ENCODE results near the gene DMAC2L. TPM values are rescaled to one million over a fixed set of nuclear protein-coding genes. Genes with fewer than 3 reads are reported as not detected.
A peak's percentile ranks its signal among the peaks of the same experiment; 100 is the strongest.

Gene DMAC2L
- total and polyA plus RNA-seq, 10 of the 15 experiments (the other 5 are each of a cell fraction or from before 2014, with no cell fraction given): 9.5 to 76.3 (median 28.2) TPM

DNA sequence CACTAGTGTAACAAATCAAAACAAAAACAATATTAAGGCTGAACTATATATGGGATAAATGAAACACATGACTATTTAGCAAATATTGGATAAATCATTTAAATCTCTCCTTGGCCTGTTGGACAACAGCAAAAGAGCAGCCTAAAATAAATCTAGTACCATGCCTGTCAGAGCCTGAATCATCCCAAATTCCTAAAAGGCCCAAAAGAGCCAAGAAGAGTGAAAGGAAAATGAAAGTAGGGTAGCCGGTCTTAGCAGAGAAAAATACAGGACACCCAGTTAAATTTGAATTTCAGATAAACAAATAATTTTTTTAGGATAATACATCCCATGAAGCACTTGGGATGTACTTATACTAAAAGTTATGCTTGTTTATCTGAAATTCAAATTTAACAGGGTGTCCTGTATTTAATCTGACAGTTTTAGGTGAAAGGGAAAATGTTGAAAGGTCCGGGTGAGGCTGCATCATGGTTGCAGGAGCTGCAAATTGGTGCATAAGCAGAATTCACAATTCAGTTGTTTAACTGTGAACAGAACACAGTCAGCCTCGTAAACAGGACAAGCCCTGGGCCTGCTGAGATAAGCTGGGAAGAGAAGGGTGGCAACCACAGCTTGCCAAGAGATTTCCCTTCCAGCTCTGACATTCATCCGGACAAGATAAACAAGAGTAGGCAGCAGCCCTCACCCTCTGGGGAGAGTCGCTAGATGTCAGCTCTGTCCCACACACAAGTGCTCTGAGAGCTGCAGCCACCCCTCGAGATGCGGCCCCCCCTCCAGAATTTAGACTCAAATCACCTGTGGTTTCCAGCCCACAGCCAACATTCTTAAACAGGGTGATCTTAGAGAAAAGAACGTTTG lies 30.3 kb downstream of the DMAC2L start:
- H3K4me1 ChIP-seq (ENCODE audit: control insufficient read depth, insufficient read depth, low read length): peaks cover 9% of the 10 kb centered on the region
- ATAC-seq (peak; percentile 86), FAIRE-seq (no peak), DNase-seq (ENCODE audit: low read depth, low spot score) (no peak)
- in situ Hi-C loops (cut with MboI) (no loop called here), intact Hi-C loops (cut with micrococcal nuclease; ENCODE audit: unreplicated experiment) (loop anchor here (1.0 to 10.0 kb wide), 3 partner anchors 54 to 422 kb away; partner anchors contain the start of genes CDKL1 and MAP4K5)
- BruUV-seq (replicated peaks): no TSS peak
- 94% methylated on average over 8 of the region's 8 CpGs for WGBS (ENCODE audit: insufficient coverage, insufficient replicate concordance, low lambda C conversion rate, missing lambda C conversion rate)
- no peak overlapping the region for H3K4me2 ChIP-seq (ENCODE audit: control insufficient read depth, insufficient read depth)
- H3K4me3 ChIP-seq: no peak overlapping the region
- CTCF ChIA-PET: interaction anchor here (0.6 to 3.0 kb wide), 28 partner anchors 13 to 518 kb away, joined by 3 to 22 read pairs (median 4); partner anchors contain the start of genes DMAC2L, L2HGDH and MAP4K5
- peaks cover 0 to 4% of the 10 kb centered on the region in 2 experiments; a peak in 1 of 4 replicates for H3K36me3 ChIP-seq (ENCODE audit: control insufficient read depth in 2 of 2, insufficient read depth in 2 of 2, low read length in 1 of 2)
- no peaks in the 10 kb centered on the region for H4K20me1 ChIP-seq (ENCODE audit: control insufficient read depth, insufficient read depth)
- H3K79me2 ChIP-seq (ENCODE audit: control insufficient read depth, insufficient read depth, low read length): no peaks in the 10 kb centered on the region
- no peaks in the 10 kb centered on the region for H3K9me3 ChIP-seq (replicated peaks; ENCODE audit: control insufficient read depth, insufficient read depth, low read length)
- peak overlapping the region; percentile 2 for H2AFZ ChIP-seq (ENCODE audit: control insufficient read depth, low read depth, low read length)
- RAD21 ChIA-PET (ENCODE audit: unreplicated experiment): interaction anchor here (0.7 to 2.7 kb wide), 17 partner anchors 10 to 517 kb away, joined by 3 to 19 read pairs (median 5); partner anchors contain the start of gene MAP4K5
- SMC1A ChIA-PET (ENCODE audit: uncharacterized antibody, unreplicated experiment): interaction anchor here (0.7 to 4.0 kb wide), 16 partner anchors 8 to 436 kb away, joined by 3 to 24 read pairs (median 3); partner anchors contain the start of gene CDKL1
- H3K27ac ChIP-seq (ENCODE audit: control insufficient read depth, insufficient read depth): no peak overlapping the region
- POLR2A ChIA-PET: interaction anchor here (0.6 to 0.7 kb wide), 3 partner anchors 21 to 449 kb away, joined by 3 read pairs; no protein-coding TSS in a partner anchor
- H3K27me3 ChIP-seq (replicated peaks in 1 of 2; ENCODE audit: control insufficient read depth in 2 of 2, insufficient read depth in 2 of 2, low read length in 1 of 2): no peaks in the 10 kb centered on the region
- H3K9ac ChIP-seq (ENCODE audit: control insufficient read depth, insufficient read depth, low read length): no peak overlapping the region
- TF ChIP-seq, protein P1, sequence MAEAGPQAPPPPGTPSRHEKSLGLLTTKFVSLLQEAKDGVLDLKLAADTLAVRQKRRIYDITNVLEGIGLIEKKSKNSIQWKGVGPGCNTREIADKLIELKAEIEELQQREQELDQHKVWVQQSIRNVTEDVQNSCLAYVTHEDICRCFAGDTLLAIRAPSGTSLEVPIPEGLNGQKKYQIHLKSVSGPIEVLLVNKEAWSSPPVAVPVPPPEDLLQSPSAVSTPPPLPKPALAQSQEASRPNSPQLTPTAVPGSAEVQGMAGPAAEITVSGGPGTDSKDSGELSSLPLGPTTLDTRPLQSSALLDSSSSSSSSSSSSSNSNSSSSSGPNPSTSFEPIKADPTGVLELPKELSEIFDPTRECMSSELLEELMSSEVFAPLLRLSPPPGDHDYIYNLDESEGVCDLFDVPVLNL (IDR thresholded peaks at IDR 0.05; ENCODE audit: low read depth, low read length): no peak
- TF ChIP-seq, protein P2, sequence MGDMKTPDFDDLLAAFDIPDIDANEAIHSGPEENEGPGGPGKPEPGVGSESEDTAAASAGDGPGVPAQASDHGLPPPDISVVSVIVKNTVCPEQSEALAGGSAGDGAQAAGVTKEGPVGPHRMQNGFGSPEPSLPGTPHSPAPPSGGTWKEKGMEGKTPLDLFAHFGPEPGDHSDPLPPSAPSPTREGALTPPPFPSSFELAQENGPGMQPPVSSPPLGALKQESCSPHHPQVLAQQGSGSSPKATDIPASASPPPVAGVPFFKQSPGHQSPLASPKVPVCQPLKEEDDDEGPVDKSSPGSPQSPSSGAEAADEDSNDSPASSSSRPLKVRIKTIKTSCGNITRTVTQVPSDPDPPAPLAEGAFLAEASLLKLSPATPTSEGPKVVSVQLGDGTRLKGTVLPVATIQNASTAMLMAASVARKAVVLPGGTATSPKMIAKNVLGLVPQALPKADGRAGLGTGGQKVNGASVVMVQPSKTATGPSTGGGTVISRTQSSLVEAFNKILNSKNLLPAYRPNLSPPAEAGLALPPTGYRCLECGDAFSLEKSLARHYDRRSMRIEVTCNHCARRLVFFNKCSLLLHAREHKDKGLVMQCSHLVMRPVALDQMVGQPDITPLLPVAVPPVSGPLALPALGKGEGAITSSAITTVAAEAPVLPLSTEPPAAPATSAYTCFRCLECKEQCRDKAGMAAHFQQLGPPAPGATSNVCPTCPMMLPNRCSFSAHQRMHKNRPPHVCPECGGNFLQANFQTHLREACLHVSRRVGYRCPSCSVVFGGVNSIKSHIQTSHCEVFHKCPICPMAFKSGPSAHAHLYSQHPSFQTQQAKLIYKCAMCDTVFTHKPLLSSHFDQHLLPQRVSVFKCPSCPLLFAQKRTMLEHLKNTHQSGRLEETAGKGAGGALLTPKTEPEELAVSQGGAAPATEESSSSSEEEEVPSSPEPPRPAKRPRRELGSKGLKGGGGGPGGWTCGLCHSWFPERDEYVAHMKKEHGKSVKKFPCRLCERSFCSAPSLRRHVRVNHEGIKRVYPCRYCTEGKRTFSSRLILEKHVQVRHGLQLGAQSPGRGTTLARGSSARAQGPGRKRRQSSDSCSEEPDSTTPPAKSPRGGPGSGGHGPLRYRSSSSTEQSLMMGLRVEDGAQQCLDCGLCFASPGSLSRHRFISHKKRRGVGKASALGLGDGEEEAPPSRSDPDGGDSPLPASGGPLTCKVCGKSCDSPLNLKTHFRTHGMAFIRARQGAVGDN (IDR thresholded peaks at IDR 0.05): no peak
- peak; percentile 32 for TF ChIP-seq MEF2B (IDR thresholded peaks at IDR 0.05; ENCODE audit: partially characterized antibody, poor library complexity, severe bottlenecking)
- peak; percentile 83 for TF ChIP-seq RUNX3 (IDR thresholded peaks at IDR 0.05; ENCODE audit: low read length)
- 0 out of 2 replicates have a peak, but pooled peaks have one; percentile 43 for TF ChIP-seq ZNF384 (IDR thresholded peaks at IDR 0.05; ENCODE audit: borderline replicate concordance, low read depth, low read length)
- TF ChIP-seq, protein P3, sequence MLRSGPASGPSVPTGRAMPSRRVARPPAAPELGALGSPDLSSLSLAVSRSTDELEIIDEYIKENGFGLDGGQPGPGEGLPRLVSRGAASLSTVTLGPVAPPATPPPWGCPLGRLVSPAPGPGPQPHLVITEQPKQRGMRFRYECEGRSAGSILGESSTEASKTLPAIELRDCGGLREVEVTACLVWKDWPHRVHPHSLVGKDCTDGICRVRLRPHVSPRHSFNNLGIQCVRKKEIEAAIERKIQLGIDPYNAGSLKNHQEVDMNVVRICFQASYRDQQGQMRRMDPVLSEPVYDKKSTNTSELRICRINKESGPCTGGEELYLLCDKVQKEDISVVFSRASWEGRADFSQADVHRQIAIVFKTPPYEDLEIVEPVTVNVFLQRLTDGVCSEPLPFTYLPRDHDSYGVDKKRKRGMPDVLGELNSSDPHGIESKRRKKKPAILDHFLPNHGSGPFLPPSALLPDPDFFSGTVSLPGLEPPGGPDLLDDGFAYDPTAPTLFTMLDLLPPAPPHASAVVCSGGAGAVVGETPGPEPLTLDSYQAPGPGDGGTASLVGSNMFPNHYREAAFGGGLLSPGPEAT (IDR thresholded peaks at IDR 0.05; ENCODE audit: low read depth): 0 out of 2 replicates have a peak, but pooled peaks have one; percentile 13
- TF ChIP-seq CREB1 (IDR thresholded peaks at IDR 0.05; ENCODE audit: low read depth): 0 out of 2 replicates have a peak, but pooled peaks have one; percentile 28
- no peak for TF ChIP-seq MEF2A (IDR thresholded peaks at IDR 0.05; ENCODE audit: insufficient read depth, low read depth, low read length)
- peak; percentile 51; the same call in 1 of the 3 replicates for TF ChIP-seq POU2F2 (IDR thresholded peaks at IDR 0.05; ENCODE audit: borderline replicate concordance, low read depth, low read length)
- TF ChIP-seq SMC3 (IDR thresholded peaks at IDR 0.05; ENCODE audit: borderline replicate concordance, low read length): peak; percentile 62; the same call in 1 of the 2 replicates
- no peak for TF ChIP-seq TBL1XR1 (IDR thresholded peaks at IDR 0.05; ENCODE audit: low read depth, low read length)
- TF ChIP-seq IKZF2 (IDR thresholded peaks at IDR 0.05): peak in 1 of 2 experiments; percentile 26; a peak in 1 of 4 replicates
- TF ChIP-seq MTA2 (IDR thresholded peaks at IDR 0.05; ENCODE audit: low read depth): 0 out of 2 replicates have a peak, but pooled peaks have one; percentile 12
